H54 (cell line): ENCODE data around the gene LRRFIP1.

Experiments
- DNase-seq: peaks from one replicate; pipeline ENCODE4 v3.0.0; 2011; ENCODE audit warnings: low spot score, mixed read lengths; ENCODE audit not compliant: insufficient read length
- FAIRE-seq: peaks from 3 replicates; lab custom pipeline; 2011; peaks lifted over from hg19 to GRCh38; lab: Jason Lieb, UNC
- POLR2A ChIP-seq: IDR thresholded peaks from 2 replicates; pipeline ENCODE4 v1.6.1; 2011; ENCODE audit warnings: low read depth, mild to moderate bottlenecking, low read length

LRRFIP1 gene

DNA sequence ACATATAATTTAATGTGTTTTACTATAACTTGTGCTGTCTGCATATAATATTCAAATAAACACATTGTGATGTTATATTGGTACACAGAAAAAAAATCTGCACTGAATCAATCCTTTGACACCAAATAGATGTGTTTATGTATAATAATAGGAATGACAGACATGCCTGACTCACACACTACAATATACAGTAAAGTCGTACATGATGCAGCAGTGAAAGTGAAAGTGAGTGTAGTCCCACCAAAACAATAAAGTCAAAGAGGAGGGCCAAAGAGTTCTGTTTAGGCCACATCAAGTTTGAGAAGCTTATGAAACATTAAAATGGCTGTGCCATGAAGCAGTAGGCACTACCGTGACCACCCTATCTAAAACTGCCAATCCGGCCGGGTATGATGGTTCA is 163.0 kb downstream of the LRRFIP1 start:
- FAIRE-seq = no peak
- TF ChIP-seq POLR2A = no peak

DNA sequence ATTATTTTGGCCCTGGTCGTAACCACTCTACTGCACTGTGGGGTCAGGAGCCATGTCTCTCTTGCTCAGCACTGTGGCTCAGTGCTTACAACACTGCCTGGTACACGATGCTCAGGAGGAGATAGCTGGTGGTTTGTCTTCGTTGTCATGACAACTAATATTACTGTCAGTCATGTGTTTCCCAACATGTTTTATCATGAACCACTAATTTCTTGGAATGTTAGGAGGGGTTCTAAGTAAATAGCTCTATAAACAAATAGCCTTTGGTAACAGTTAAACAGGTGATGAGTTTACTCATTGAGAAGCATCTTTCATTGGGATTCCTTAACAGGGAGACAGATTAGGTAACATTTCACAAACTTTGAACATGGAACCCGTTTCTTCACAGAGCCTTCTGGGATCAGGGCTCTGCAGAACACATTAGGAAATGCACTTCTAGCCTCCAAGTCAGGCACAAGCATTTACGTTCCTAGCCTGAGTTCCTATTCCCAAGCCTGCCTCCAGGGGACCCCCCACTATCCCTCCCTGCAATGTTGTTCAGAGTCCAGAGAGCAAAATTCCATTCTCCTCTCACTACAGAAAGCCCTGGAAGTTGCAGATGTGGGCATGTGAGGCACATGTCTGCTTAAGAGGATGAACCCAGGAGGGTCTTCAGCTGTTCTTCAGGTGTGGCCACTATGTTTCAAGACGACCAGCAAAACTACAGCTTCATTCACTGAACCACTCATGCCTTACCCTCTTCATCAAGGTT is 164.8 kb downstream of the LRRFIP1 start:
- FAIRE-seq (no peak), DNase-seq (no peak)
- no peak for TF ChIP-seq POLR2A

More for the DNA sequence above, 163.0 kb downstream of the LRRFIP1 start:
- no peak for DNase-seq

DNA sequence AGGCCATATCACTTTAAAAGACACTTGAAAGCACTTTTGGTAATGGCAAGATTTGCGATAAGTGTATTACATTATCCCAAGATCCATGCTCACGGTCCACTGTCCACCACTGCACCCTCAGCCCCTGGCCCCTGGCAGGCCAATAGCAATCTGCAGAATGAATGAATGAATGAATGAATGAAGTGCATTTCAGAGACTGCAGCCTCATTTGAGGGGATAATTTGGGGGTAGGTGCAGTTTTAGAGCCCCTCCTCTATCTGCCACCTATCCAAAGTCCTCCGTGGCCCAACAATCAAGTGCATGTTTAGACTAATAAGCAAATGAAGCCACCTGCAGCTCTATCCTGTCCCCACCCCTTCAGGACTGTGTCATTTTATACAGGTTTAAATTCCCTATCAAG is 169.9 kb downstream of the LRRFIP1 start:
- no peak for TF ChIP-seq POLR2A
- FAIRE-seq (no peak), DNase-seq (no peak)

DNA sequence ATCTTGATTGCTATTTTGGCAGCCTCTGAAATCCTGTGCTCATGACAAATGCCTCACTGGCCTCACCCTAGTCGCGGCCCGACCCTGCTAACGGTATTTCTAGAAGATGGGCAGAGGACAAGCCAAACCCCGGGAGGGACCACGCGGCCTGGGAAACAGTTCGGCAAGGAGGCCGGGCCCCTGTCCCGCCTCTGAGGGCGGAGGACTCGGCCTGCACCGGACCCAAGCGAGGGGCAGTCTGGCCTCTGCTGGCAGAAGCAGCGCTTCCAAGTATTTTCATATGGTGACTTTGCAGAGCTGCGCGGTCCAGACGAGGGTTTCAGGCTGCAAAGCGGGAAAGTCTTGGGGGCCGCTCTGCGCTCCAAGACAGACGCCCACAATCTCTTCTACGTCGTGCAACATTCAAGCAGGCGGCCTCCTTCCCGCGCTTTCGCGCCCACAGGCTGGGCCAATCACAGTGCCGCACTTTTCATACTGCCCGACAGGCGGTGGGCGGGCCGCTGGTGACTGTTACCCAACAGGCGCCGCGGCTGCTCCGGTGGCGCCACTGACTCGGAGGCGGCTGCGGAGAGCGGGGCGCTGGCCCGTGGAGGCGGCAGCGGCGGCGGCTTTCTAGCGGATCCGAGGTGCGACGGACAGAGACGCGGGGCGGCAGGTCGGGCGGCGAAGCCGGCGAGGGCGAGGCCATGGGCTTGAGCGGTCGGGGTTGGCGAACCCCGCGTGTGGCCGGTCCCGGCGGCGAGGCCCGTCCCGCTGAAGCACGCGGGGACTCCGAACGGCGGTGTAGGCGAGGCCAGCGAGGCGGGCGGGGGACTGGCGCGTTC is 171.1 kb downstream of the LRRFIP1 start, which contains the start of gene RBM44:
Gene RBM44, plus strand, starts transcription at position 544 of the 824 bp plus-strand sequence. CDS start 14,831 bp downstream, outside the sequence.
- TF ChIP-seq POLR2A = no peak
- DNase-seq (no peak), FAIRE-seq (no peak)

- FAIRE-seq (no peak), DNase-seq (no peak)
- no peak for TF ChIP-seq POLR2A
Observed at GRCh38 chr2:237799060-237799428, 171.7 kb downstream of the LRRFIP1 start.

GRCh38 chr2:237801466-237801865 is 174.1 kb downstream of the LRRFIP1 start:
- TF ChIP-seq POLR2A = no peak
- DNase-seq = no peak
- no peak for FAIRE-seq

- DNase-seq (no peak), FAIRE-seq (no peak)
- TF ChIP-seq POLR2A = no peak
Observed at GRCh38 chr2:237806334-237806733, 178.9 kb downstream of the LRRFIP1 start.

DNA sequence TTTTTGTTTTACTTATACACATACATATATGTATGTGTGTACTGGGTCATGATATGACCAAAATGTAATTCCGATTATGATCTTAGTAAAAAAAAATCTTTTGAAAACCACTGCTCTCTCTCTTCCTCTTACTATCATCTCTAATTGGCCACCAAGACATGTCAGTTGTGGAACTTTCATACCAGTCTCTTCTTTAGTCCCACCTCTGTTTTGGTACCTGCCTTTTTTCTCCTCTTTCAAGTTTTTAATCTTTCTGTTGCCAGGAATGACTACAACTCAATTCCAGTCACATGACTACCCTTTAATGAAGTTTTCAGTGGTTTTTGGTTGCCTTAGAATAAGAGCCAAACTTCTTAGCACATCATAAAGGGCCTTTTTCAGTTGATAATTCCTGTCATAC is 188.2 kb downstream of the LRRFIP1 start:
- TF ChIP-seq POLR2A = no peak
- DNase-seq (no peak), FAIRE-seq (no peak)

GRCh38 chr2:237816531-237816930 is 189.1 kb downstream of the LRRFIP1 start:
- DNase-seq = no peak
- TF ChIP-seq POLR2A = no peak
- FAIRE-seq = no peak

- FAIRE-seq (peak; percentile 90), DNase-seq (no peak)
- no peak for TF ChIP-seq POLR2A
Observed at GRCh38 chr2:237818066-237818473, 190.7 kb downstream of the LRRFIP1 start.

DNA sequence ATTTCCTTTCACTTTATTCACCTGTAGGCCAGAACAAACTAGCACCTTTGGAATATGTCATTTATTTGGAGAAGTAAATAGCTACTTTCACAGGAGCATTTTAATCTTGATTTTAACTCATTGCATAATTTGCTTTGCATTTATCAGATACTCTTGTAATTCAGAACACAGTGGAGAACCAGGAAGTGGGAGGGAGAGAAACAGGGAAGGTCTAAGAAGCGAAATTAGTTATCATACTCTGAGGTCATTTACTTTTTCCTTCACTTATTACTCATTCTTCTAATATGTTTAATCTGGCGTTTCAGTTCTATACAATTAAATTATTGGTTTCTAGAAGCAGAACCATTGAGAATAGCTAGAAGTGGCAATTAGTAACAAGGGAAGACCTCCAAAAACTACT is 191.8 kb downstream of the LRRFIP1 start:
- no peak for DNase-seq
- peak; percentile 11 for FAIRE-seq
- TF ChIP-seq POLR2A = no peak

- FAIRE-seq (no peak), DNase-seq (no peak)
- TF ChIP-seq POLR2A = no peak
Observed at GRCh38 chr2:237820421-237820820, 193.0 kb downstream of the LRRFIP1 start.

GRCh38 chr2:237823544-237823943 is 196.2 kb downstream of the LRRFIP1 start:
- FAIRE-seq (no peak), DNase-seq (no peak)
- no peak for TF ChIP-seq POLR2A

- DNase-seq (no peak), FAIRE-seq (no peak)
- TF ChIP-seq POLR2A = no peak
Observed at GRCh38 chr2:237824085-237824484, 196.7 kb downstream of the LRRFIP1 start.
